ENCODE results near the gene CCDC149.

GRCh38 chr4:24792552-24792951 is 120.3 kb downstream of the CCDC149 start:
- TF ChIP-seq CTCF (IDR thresholded peaks at IDR 0.05; ENCODE audit: low read depth, low read length, missing input control): no peak
- no peak for TF ChIP-seq RAD21 (IDR thresholded peaks at IDR 0.05)
- no peak for TF ChIP-seq FOXA1 (IDR thresholded peaks at IDR 0.05)
- TF ChIP-seq SP1 (IDR thresholded peaks at IDR 0.05): no peak
- TF ChIP-seq YY1 (IDR thresholded peaks at IDR 0.05): no peak

Measured in liver (tissue), 3 donors.